Measurements from ENCODE around the gene PANX3. TPM values are rescaled to one million over a fixed set of nuclear protein-coding genes. Genes with fewer than 3 reads are reported as not detected.
A peak's percentile ranks its signal among the peaks of the same experiment; 100 is the strongest.

The PANX3 gene
- total and polyA plus RNA-seq, 10 of the 15 experiments (the other 5 are each of a cell fraction or from before 2014, with no cell fraction given) = not detected

DNA sequence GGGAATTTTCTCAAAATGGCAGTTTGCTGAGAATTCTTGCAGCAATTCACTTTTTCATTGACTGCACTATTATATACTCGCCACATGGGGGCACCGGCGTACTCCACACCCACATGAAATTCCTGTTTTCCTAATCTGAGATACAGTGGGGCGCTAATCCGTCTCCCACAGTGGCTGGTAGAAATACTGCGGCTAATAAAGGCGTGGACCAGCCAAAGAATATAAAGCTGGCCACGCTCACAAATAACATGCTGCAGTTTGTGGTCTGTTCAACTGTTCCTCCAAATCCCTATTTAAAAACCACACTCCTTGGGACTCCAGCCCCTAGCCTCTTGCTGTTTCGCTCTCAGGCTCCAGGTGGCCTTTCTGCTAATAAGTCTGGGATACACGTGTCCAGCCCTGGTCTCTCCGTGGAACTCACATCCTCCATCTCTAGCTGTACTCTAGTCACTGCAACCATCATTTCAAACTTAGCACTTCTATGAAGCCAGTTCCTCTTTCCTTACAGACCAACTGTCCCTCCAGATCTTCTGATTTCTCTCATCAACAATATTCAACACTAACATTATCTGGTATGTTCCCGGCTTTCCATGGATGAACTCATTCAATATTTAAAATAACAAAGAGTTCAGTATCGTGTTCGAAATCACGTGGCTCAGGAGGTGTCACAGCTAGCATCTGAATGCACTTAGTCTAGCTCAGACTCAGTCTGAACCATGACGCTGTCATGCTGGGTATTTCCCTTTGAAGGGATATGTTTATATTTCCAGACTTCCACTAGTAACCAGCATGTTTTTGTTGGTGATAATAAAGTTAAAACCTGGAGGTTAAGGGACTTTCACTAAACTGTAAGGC lies 33.4 kb downstream of the PANX3 start (continued):
- TF ChIP-seq RUNX3 (IDR thresholded peaks at IDR 0.05; ENCODE audit: low read length) (peak; percentile 20; the same call in 1 of the 2 replicates), ZBED1 (IDR thresholded peaks at IDR 0.05; ENCODE audit: borderline replicate concordance) (no peak), IKZF1 (conservative IDR thresholded peaks at IDR 0.05) (peak; percentile 74), SIN3A (IDR thresholded peaks at IDR 0.05; ENCODE audit: low read depth, low read length) (no peak), BHLHE40 (IDR thresholded peaks at IDR 0.05; ENCODE audit: borderline replicate concordance in 1 of 2, low read depth in 2 of 2, low read length in 1 of 2) (no peak), DPF2 (IDR thresholded peaks at IDR 0.05) (no peak), YY1 (IDR thresholded peaks at IDR 0.05; ENCODE audit: low read depth, low read length) (peak; percentile 78; the same call in 1 of the 2 replicates)

DNA sequence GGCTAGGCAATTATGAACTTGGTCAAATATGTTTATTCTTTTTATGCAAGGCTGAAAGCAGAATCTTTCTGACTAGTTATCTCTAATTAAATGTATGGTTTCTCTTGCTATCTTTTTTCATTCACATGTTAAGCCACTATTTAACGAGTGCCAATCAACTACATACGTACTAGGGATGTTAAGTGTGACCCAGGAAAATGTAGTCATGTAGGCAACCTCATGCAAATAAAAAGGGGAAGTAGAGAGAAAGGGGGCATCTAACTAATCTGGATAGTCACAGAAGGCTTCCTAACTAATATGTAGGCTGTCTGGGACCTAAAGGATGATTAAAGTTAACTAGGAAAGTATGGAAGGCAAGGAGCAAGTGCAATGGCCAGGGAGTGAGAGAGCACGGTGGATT lies 34.9 kb downstream of the PANX3 start:
- no peaks in the 10 kb centered on the region; the same call in 1 of the 2 replicates for H3K4me1 ChIP-seq (ENCODE audit: control insufficient read depth, insufficient read depth, low read length)
- TF ChIP-seq, protein P1, sequence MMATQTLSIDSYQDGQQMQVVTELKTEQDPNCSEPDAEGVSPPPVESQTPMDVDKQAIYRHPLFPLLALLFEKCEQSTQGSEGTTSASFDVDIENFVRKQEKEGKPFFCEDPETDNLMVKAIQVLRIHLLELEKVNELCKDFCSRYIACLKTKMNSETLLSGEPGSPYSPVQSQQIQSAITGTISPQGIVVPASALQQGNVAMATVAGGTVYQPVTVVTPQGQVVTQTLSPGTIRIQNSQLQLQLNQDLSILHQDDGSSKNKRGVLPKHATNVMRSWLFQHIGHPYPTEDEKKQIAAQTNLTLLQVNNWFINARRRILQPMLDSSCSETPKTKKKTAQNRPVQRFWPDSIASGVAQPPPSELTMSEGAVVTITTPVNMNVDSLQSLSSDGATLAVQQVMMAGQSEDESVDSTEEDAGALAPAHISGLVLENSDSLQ (IDR thresholded peaks at IDR 0.05) = peak; percentile 87
- TF ChIP-seq MTA2 (IDR thresholded peaks at IDR 0.05; ENCODE audit: low read depth) (peak; percentile 35; the same call in 1 of the 2 replicates), SPI1 (IDR thresholded peaks at IDR 0.05; ENCODE audit: borderline replicate concordance, insufficient read depth, low read depth, low read length) (peak; percentile 36; the same call in 1 of the 2 replicates), YBX1 (IDR thresholded peaks at IDR 0.05) (no peak)
- TF ChIP-seq, protein P2, sequence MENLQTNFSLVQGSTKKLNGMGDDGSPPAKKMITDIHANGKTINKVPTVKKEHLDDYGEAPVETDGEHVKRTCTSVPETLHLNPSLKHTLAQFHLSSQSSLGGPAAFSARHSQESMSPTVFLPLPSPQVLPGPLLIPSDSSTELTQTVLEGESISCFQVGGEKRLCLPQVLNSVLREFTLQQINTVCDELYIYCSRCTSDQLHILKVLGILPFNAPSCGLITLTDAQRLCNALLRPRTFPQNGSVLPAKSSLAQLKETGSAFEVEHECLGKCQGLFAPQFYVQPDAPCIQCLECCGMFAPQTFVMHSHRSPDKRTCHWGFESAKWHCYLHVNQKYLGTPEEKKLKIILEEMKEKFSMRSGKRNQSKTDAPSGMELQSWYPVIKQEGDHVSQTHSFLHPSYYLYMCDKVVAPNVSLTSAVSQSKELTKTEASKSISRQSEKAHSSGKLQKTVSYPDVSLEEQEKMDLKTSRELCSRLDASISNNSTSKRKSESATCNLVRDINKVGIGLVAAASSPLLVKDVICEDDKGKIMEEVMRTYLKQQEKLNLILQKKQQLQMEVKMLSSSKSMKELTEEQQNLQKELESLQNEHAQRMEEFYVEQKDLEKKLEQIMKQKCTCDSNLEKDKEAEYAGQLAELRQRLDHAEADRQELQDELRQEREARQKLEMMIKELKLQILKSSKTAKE (IDR thresholded peaks at IDR 0.05; ENCODE audit: low read depth, poor library complexity, severe bottlenecking) = no peak
- 39% methylated on average over 3 of the region's 3 CpGs for WGBS (ENCODE audit: insufficient coverage, insufficient replicate concordance, low lambda C conversion rate, missing lambda C conversion rate)
- H3K79me2 ChIP-seq (ENCODE audit: control insufficient read depth, insufficient read depth, low read length) = no peaks in the 10 kb centered on the region
- H3K27me3 ChIP-seq (replicated peaks in 1 of 2; ENCODE audit: control insufficient read depth in 2 of 2, insufficient read depth in 2 of 2, low read length in 1 of 2) = no peaks in the 10 kb centered on the region
- no peak for FAIRE-seq
- H3K4me3 ChIP-seq = no peak overlapping the region
- no peak overlapping the region for H2AFZ ChIP-seq (ENCODE audit: control insufficient read depth, low read depth, low read length)
- H3K9me3 ChIP-seq (replicated peaks; ENCODE audit: control insufficient read depth, insufficient read depth, low read length) = no peaks in the 10 kb centered on the region
- ChIA-PET CTCF (interaction anchor here (0.8 to 3.7 kb wide), 3 partner anchors 23 to 144 kb away, joined by 3 to 26 read pairs (median 3); partner anchors contain the start of gene ESAM), POLR2A (no interaction called here), SMC1A (ENCODE audit: uncharacterized antibody, unreplicated experiment) (interaction anchor here (0.6 to 1.5 kb wide), 3 partner anchors 25 to 632 kb away, joined by 3 to 4 read pairs (median 3); no protein-coding TSS in a partner anchor), RAD21 (ENCODE audit: unreplicated experiment) (interaction anchor here (1.8 kb wide), 1 partner anchor 191 kb away, joined by 7 read pairs; no protein-coding TSS in a partner anchor)
- no peak overlapping the region for H3K9ac ChIP-seq (ENCODE audit: control insufficient read depth, insufficient read depth, low read length)
- intact Hi-C loops (cut with micrococcal nuclease; ENCODE audit: unreplicated experiment) (no loop called here), in situ Hi-C loops (cut with MboI) (no loop called here)
- H3K4me2 ChIP-seq (ENCODE audit: control insufficient read depth, insufficient read depth) = no peak overlapping the region; the same call in 1 of the 2 replicates
- H3K27ac ChIP-seq (ENCODE audit: control insufficient read depth, insufficient read depth) = no peak overlapping the region
- H3K36me3 ChIP-seq (ENCODE audit: control insufficient read depth in 2 of 2, insufficient read depth in 2 of 2, low read length in 1 of 2) = no peaks in the 10 kb centered on the region; a peak in 1 of 4 replicates
- BruUV-seq (replicated peaks) = no TSS peak
- ATAC-seq = peak; percentile 76
- H4K20me1 ChIP-seq (ENCODE audit: control insufficient read depth, insufficient read depth) = no peaks in the 10 kb centered on the region
- DNase-seq (ENCODE audit: low read depth, low spot score) = no peak

Data from GM12878 (cell line).